HG02840 (cell line): Measurements from ENCODE around the gene FRMD6.
"Not testable (repeated sequence)": the region's sequence is repeated elsewhere in the genome, so short reads cannot be mapped to it uniquely, and the experiment has no call there.

Source experiments
- ATAC-seq: cut with Tn5 transposase; IDR thresholded peaks from one replicate; pipeline ENCODE4 v1.9.1; 2021; ENCODE audit warnings: mild to moderate bottlenecking, moderate library complexity, moderate number of reproducible peaks; ENCODE audit not compliant: unreplicated experiment, low FRiP score

Gene FRMD6

GRCh38 chr14:51715742-51716141 is 64.0 kb downstream of the FRMD6 start:
- ATAC-seq = no peak

DNA sequence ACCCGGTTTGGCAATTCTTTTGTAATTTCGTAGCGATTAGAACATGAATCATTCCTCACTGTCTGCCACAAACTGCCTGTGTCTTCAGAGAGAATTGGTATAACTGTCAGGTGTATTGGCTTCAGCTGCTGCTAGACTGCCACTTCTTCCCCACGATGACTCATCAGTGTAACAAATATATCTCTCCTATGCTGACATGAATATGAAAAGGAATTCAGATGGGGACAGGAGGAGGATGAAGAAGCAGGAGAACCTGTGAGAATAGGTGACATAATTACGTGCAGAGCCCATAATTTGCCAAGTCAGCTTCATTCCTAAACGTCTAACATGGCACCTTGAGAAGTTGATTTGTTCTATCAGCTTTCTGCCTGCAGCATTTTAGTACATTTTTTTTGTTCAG is 64.9 kb downstream of the FRMD6 start:
- no peak for ATAC-seq

- no peak for ATAC-seq
These were observed 66.1 kb downstream of the FRMD6 start for GRCh38 chr14:51717766-51718165.

DNA sequence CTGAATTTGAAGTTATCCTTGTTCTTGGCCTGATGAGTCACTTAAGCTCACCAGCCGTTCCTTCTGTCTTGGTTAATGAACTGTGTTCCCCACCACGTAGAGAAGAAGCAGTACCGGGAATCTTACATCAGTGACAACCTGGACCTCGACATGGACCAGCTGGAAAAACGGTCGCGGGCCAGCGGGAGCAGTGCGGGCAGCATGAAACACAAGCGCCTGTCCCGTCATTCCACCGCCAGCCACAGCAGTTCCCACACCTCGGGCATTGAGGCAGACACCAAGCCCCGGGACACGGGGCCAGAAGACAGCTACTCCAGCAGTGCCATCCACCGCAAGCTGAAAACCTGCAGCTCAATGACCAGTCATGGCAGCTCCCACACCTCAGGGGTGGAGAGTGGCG is 68.2 kb downstream of the FRMD6 start:
- ATAC-seq = no peak

DNA sequence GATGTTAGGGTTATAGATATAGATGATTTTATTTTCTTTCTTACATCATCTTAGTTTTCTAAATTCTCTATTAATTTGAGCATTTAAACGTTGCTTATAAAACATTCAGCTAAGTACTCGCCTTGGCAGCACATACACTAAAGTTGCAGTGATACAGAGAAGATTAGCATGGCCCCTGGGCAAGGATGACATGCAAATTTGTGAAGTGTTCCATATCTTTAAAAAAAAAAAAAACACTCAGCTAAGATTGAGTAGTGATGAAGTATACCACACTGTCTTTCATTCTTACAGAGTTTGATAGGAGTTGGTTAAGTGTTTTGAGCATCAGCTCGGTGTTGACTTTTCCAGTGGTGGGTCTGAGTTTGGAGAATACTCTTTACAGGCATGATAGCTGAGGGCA is 72.3 kb downstream of the FRMD6 start:
- no peak for ATAC-seq

GRCh38 chr14:51724650-51725049 is 72.9 kb downstream of the FRMD6 start:
- ATAC-seq = no peak

DNA sequence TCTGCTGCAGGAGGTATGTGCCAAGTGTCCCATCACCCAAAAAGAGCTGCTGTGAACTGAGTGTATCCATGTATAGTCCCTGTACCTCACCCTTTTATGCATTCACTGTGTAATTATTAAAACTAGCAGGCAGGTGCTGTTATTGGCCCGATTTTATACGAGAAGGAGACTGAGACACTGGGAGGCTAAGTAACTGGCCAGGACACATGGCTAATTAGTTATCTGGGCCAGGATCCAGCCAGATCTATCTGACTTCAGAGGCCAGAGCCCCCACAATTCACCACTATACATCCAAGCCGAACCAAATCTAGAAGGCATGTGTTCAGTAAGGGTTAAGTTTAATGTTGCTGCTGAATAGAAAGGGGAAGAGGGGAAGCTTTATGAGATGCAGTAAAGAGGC is 73.4 kb downstream of the FRMD6 start:
- no peak for ATAC-seq

- ATAC-seq = no peak
These were observed 74.6 kb downstream of the FRMD6 start for GRCh38 chr14:51726166-51726899.

- ATAC-seq = no peak
These were observed 75.8 kb downstream of the FRMD6 start for GRCh38 chr14:51727526-51727925.

DNA sequence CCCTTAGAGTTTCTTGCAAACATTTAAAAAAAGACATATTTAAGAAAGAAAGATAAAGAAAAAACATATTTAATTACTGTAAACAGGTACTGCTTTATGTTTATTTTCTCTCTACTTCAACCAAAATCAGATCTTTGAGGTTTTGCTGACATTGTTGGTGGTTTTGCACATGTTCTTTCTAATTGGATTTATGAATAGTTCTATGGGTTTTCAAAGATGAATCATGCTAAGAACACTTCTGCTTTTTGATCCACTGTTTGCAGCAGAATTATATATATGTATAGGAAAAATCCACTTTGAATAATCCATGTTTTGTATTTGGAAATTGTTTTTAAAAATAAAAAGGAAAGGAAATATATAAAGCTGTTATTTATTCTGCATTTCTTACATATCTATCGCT is 78.4 kb downstream of the FRMD6 start:
- ATAC-seq = no peak

DNA sequence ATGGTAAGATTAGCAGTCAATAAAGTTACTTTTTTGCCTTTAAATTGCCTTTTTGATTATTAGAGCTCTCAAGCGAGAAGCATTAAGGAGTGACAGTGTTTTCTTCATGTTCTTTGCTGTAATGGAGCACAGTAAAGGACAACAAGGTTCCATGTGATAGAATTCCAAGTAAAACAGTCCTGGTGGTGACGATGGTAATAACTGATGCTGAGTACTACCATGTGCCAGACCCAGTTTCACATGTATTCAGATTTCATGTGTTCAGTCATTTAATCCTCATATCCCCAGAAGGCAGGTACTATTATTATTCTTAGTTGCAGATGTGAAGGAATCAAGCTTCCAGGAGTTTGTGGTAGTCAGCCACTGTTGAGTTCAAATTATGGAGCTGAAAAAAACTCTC is 79.0 kb downstream of the FRMD6 start:
- no peak for ATAC-seq

- no peak for ATAC-seq
These were observed 80.9 kb downstream of the FRMD6 start for GRCh38 chr14:51732494-51733112.

DNA sequence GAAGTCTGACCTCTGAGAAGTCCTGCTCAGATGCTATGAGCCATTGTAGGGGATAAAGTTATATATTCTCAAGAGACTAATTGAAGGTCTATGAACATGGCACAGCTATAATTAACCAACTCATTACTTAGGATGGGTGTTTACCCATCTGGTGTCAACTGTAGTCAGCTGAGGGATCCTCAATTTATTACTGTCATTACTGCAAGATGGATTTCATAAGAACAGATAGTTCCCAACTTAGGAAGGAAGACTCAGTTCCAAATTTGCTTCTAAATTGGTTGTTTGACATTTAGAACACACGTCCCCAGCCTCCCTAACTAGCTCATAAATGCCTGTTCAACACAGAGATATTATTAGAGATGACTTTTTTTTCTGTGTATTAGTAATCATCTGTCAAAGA is 81.4 kb downstream of the FRMD6 start:
- no peak for ATAC-seq

DNA sequence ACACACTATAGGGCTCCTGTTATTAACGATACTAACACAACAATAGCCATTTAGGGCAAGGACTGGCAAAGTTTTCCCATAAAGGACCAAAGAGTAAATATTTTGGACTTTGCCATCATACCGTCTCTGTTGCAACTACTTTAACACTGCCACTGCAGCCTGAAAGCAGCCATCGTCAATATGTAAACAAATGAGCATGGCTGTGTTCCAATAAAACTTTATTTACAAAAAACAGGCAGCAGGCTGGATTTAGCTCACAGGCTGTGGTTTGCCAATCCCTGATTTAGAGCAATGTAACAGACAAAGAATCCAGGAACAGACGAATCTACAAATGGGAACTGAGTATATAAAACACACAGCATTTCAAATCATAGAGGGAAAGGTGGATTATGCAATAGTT is 84.1 kb downstream of the FRMD6 start:
- no peak for ATAC-seq

- ATAC-seq = no peak
These were observed 87.0 kb downstream of the FRMD6 start for GRCh38 chr14:51738754-51739153.

DNA sequence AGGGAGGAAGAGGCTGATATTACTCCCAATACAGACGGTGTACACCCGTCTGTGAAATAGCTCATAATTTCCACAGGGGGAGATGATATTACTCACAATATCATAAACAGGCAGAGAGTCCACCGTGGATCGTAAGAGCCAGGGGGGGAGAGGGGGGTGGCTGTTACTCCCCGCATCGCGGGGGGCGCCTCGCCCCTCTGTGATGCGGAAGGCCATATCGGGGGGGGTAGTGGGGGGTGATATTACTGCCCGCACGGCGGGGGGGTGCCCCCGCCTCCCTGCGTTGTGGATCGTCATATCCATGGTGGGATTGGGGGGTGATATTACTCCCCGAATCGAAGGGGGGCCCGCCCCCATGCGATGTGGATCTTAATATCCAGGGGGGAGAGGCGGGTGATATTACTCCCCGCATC is 91.9 kb downstream of the FRMD6 start:
- no peak for ATAC-seq

DNA sequence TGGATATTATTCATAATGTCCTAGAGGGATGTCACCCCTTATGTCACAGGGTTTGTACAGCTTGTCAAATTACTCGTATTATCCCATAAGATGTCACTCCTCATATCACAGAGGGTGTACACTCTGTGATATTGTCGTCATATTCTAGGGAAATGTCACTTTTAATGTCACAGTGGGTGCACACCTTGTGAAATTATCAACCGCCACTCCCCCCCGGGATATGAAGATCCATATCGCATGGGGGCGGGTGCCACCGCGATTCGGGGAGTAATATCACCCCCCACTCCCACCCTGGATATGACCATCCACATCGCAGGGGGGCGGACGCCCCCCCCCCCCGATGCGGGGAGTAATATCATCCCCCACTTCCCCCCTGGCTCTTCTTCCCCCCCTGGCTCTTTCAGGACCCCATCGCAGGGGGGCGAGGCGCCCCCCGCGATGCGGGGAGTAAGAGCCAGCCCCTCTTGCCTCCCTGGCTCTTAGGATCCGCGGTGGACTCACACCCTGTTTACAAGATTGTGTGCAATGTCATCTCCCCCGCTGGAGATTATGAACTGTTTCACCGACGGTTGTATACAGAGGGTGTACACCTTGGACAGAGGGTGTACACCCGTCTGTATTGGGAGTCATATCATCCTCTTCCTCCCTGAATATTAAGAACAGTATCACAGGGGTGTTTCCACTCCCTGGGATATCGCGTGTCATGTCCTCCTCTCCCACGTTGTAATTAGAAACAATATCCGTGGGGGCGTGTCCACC is 92.8 kb downstream of the FRMD6 start:
- ATAC-seq = no peak

- not testable (repeated sequence) for ATAC-seq
These were observed 95.1 kb downstream of the FRMD6 start for GRCh38 chr14:51746823-51747222.

GRCh38 chr14:51750542-51750941 is 98.8 kb downstream of the FRMD6 start:
- no peak for ATAC-seq

DNA sequence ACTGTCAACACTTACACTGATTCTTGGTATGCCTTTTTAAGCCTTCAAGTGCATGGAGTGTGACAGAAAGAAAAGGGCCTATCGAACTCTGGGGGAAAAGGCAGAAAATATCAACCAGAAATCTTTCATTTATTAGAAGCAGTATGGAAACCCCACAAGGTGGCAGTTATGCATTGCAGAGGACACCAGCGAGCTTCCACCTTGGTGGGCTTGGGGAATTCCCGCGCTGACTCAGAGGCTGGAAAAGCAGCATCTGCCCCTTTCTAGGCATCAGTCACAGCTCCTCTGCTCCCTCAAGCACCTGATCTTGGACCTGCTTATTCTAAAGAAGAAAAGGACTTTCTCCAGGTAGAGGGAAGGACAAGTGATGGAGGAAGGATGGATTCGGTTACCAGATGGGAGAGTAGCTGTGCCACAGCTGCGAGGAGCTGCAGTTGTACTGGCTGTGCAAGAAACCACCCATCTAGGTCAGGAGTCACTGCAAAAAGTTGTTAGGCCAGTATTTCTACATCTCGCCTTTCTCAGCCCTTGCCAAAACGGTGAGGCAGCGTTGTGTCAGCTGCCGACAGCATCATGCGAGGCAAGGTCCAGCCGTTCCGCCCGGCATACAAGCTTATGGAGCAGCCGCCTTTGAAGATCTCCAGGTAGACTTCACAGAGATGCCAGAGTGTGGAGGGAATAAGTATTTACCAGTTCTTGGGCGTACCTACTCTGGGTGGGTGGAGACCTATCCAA is 100.1 kb downstream of the FRMD6 start:
- ATAC-seq = not testable (repeated sequence)

- not testable (repeated sequence) for ATAC-seq
These were observed 106.0 kb downstream of the FRMD6 start for GRCh38 chr14:51757756-51758155.
